ENCODE results near the gene MYLIP. TPM values are rescaled to one million over a fixed set of nuclear protein-coding genes. Genes with fewer than 3 reads are reported as not detected.

The MYLIP gene
- total and polyA plus RNA-seq, 2 donors (not counting 1 experiment from before 2014, with no cell fraction given) = 40.6 to 104 TPM

DNA sequence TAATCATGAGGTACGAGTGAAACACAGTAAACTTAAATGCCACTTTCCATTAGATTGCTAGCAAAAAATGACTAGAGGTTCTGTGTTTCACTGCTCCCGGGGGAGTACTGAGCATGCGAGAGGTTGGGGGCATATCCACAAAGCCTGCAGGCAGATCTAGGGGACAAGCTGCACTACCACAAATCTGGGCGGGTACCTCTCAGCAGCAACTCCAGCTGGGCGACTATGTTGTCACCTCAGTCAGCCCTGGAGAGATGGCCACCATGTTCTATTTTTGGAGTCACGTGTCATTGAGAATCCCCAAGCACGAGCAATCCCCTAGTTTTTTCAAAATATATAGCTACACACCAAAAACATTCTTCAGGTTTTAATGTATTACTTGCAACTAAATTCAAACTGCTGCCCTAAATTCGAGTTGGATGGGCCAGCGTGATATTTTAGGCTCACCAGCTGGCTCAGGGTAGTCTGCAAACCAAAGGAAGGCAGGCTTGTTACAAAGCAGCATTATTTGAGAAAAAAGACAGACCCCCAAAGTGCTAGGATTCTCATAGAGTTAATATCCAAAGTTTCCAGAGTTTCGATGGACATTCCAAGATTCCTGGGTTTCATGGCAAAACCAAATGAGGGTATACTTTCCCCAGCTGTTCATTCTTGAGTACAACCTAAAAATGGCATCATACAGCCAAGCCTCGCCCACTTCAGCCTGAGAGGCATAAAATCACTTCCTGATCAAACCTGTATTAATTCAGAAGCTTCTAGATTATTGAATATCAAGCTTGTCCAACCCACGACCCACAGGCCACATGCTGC is 24.1 kb upstream of the MYLIP start:
- no peaks in the 10 kb centered on the region for H3K4me1 ChIP-seq (ENCODE audit: control insufficient read depth in 2 of 2, insufficient read depth in 2 of 2, low read length in 2 of 2)
- H3K9me3 ChIP-seq (ENCODE audit: control extremely low read depth in 1 of 3, control insufficient read depth in 2 of 3, insufficient read depth in 1 of 3, low read length in 2 of 3) = peaks cover 3 to 13% (median 8%) of the 10 kb centered on the region in 3 donors
- no peak overlapping the region for H3K9ac ChIP-seq (ENCODE audit: low read length)
- H3K27ac Mint-ChIP-seq = no peak overlapping the region
- no peak overlapping the region for H3K27ac ChIP-seq (ENCODE audit: low read length in 2 of 2)
- ChIA-PET POLR2A (no interaction called here), CTCF (no interaction called here)
- no peak overlapping the region for H3K4me3 ChIP-seq (ENCODE audit: control extremely low read depth in 1 of 5, extremely low read depth in 1 of 5, insufficient read depth in 1 of 5, low read depth in 2 of 5, low read length in 4 of 5)
- no peak for ATAC-seq (ENCODE audit: low read depth)
- no peaks in the 10 kb centered on the region for H3K36me3 ChIP-seq (replicated peaks in 1 of 2; ENCODE audit: control extremely low read depth in 1 of 2, control insufficient read depth in 1 of 2, extremely low read depth in 1 of 2, insufficient read depth in 2 of 2, low read length in 1 of 2)
- TF ChIP-seq, protein P1, sequence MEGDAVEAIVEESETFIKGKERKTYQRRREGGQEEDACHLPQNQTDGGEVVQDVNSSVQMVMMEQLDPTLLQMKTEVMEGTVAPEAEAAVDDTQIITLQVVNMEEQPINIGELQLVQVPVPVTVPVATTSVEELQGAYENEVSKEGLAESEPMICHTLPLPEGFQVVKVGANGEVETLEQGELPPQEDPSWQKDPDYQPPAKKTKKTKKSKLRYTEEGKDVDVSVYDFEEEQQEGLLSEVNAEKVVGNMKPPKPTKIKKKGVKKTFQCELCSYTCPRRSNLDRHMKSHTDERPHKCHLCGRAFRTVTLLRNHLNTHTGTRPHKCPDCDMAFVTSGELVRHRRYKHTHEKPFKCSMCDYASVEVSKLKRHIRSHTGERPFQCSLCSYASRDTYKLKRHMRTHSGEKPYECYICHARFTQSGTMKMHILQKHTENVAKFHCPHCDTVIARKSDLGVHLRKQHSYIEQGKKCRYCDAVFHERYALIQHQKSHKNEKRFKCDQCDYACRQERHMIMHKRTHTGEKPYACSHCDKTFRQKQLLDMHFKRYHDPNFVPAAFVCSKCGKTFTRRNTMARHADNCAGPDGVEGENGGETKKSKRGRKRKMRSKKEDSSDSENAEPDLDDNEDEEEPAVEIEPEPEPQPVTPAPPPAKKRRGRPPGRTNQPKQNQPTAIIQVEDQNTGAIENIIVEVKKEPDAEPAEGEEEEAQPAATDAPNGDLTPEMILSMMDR (IDR thresholded peaks at IDR 0.05) = no peak
- TF ChIP-seq EZH2 (IDR thresholded peaks at IDR 0.05; ENCODE audit: borderline replicate concordance, insufficient read depth, low read depth, low read length, poor library complexity, severe bottlenecking) = no peak
- H2AFZ ChIP-seq (ENCODE audit: insufficient read depth, low read depth, low read length, poor library complexity, severe bottlenecking) = no peak overlapping the region
- H3K4me2 ChIP-seq (replicated peaks; ENCODE audit: low read depth, low read length, poor library complexity, severe bottlenecking) = no peak overlapping the region
- no peaks in the 10 kb centered on the region for H3K79me2 ChIP-seq (ENCODE audit: control insufficient read depth, insufficient read depth, low read length)
- DNase-seq = no peak
- H4K20me1 ChIP-seq (ENCODE audit: control insufficient read depth, insufficient read depth, low read length, poor library complexity, severe bottlenecking) = no peaks in the 10 kb centered on the region
- H3K27me3 ChIP-seq (replicated peaks in 1 of 4; ENCODE audit: control extremely low read depth in 1 of 4, control insufficient read depth in 3 of 4, insufficient read depth in 4 of 4, low read length in 3 of 4) = peaks cover 0 to 3% (median 0%) of the 10 kb centered on the region in 4 experiments
- H3K4me1 Mint-ChIP-seq = no peaks in the 10 kb centered on the region
- H3K27me3 Mint-ChIP-seq = no peaks in the 10 kb centered on the region
- 73% methylated on average over 10 of the region's 12 CpGs for WGBS (ENCODE audit: insufficient coverage)
- intact Hi-C loops (cut with micrococcal nuclease) = no loop called here
- H3K9me3 Mint-ChIP-seq (ENCODE audit: insufficient read depth) = peaks cover 8% of the 10 kb centered on the region
- no peak overlapping the region for H3K4me3 Mint-ChIP-seq

DNA sequence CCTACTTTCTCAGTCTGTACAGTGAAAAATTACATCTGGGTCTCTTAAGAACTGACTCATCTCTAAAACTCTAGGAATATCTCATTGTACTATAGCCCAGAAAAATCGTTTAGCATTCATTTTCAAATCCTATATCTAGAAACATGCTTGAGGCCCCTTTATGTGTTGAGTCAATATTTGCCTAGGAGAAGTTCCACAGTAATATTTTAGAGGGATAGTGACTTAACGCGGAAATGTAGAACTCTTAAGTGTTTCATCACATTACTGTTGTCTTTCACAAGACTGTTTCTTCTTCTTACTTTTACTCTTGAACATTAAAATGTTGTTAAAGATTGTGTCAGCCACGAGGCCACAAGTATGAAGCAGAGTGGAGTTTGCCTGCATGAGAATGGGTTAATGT is 23.0 kb upstream of the MYLIP start:
- Histone ChIP-seq H3K9me3 (ENCODE audit: control extremely low read depth in 1 of 3, control insufficient read depth in 2 of 3, insufficient read depth in 1 of 3, low read length in 2 of 3) (peaks cover 0 to 4% (median 0%) of the 10 kb centered on the region in 3 donors), H3K4me2 (replicated peaks; ENCODE audit: low read depth, low read length, poor library complexity, severe bottlenecking) (no peak overlapping the region), H2AFZ (ENCODE audit: insufficient read depth, low read depth, low read length, poor library complexity, severe bottlenecking) (no peak overlapping the region), H3K27me3 (replicated peaks in 1 of 4; ENCODE audit: control extremely low read depth in 1 of 4, control insufficient read depth in 3 of 4, insufficient read depth in 4 of 4, low read length in 3 of 4) (peaks cover 0 to 3% (median 0%) of the 10 kb centered on the region in 4 experiments), H3K79me2 (ENCODE audit: control insufficient read depth, insufficient read depth, low read length) (no peaks in the 10 kb centered on the region), H4K20me1 (ENCODE audit: control insufficient read depth, insufficient read depth, low read length, poor library complexity, severe bottlenecking) (no peaks in the 10 kb centered on the region), H3K4me1 (ENCODE audit: control insufficient read depth in 2 of 2, insufficient read depth in 2 of 2, low read length in 2 of 2) (no peaks in the 10 kb centered on the region), H3K27ac (ENCODE audit: low read length in 2 of 2) (no peak overlapping the region), H3K4me3 (ENCODE audit: control extremely low read depth in 1 of 5, extremely low read depth in 1 of 5, insufficient read depth in 1 of 5, low read depth in 2 of 5, low read length in 4 of 5) (no peak overlapping the region), H3K9ac (ENCODE audit: low read length) (no peak overlapping the region), H3K36me3 (replicated peaks in 1 of 2; ENCODE audit: control extremely low read depth in 1 of 2, control insufficient read depth in 1 of 2, extremely low read depth in 1 of 2, insufficient read depth in 2 of 2, low read length in 1 of 2) (no peaks in the 10 kb centered on the region)
- DNase-seq = no peak
- no peak overlapping the region for H3K4me3 Mint-ChIP-seq
- TF ChIP-seq, protein P1 (IDR thresholded peaks at IDR 0.05) = no peak
- TF ChIP-seq EZH2 (IDR thresholded peaks at IDR 0.05; ENCODE audit: borderline replicate concordance, insufficient read depth, low read depth, low read length, poor library complexity, severe bottlenecking) = no peak
- no peak overlapping the region for H3K27ac Mint-ChIP-seq
- no peak for ATAC-seq (ENCODE audit: low read depth)
- H3K4me1 Mint-ChIP-seq = no peaks in the 10 kb centered on the region
- H3K9me3 Mint-ChIP-seq (ENCODE audit: insufficient read depth) = peaks cover 2% of the 10 kb centered on the region
- no CpG with 5 or more reads among the region's 4 CpGs for WGBS (ENCODE audit: insufficient coverage)
- ChIA-PET POLR2A (no interaction called here), CTCF (interaction anchor here (0.7 kb wide), 2 partner anchors 23 to 633 kb away, joined by 4 to 6 read pairs; partner anchors contain the start of gene MYLIP)
- intact Hi-C loops (cut with micrococcal nuclease) = no loop called here
- no peaks in the 10 kb centered on the region for H3K27me3 Mint-ChIP-seq

Data from B cell (primary cell).